C1 segment of cervical spinal cord (tissue), 14 donors: ENCODE data around the gene ENDOU.
"Not testable (repeated sequence)": the region's sequence is repeated elsewhere in the genome, so short reads cannot be mapped to it uniquely, and the experiment has no call there.

ENCODE experiments used
- DNase-seq, 14 donors: peaks; one replicate each; lab custom pipeline; 2025; lab: John Stamatoyannopoulos, UW

The ENDOU gene

DNA sequence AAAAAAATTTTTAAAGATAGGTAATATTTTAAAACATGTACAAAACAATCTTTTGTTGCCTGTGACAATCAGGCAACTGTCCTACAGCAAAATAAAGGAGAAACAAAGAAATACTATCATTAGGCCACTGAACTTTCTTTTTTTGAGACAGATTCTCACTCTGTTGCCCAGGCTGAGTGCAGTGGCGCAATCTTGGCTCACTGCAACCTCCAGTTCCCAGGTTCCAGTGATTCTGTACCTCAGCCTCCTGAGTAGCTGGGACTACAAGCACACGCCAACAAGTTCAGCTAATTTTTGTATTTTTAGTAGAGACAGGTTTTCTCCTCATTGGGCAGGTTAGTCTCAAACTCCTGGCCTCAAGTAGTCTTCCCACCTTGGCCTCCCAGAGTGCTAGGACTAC lies 36.1 kb downstream of the ENDOU start:
- DNase-seq: no peak

DNA sequence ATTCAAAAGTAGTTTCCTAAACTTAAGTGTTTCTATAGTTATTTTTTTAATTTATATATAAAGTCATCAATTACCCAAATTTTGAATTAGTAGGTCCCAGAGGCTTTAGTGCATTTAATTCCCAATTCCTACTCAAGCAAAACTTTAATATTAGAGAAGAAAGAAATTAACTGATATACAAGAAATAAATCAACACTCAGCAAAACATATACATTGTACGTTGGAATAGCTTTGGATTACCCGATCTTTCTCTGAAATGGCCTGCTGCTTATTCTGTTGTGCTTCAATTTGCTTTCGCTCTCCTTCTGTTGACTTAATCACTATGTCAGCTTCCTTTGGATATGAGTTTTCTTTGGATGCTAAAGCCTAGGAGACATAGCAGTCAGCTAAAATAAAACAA lies 37.7 kb downstream of the ENDOU start:
- DNase-seq: no peak

DNA sequence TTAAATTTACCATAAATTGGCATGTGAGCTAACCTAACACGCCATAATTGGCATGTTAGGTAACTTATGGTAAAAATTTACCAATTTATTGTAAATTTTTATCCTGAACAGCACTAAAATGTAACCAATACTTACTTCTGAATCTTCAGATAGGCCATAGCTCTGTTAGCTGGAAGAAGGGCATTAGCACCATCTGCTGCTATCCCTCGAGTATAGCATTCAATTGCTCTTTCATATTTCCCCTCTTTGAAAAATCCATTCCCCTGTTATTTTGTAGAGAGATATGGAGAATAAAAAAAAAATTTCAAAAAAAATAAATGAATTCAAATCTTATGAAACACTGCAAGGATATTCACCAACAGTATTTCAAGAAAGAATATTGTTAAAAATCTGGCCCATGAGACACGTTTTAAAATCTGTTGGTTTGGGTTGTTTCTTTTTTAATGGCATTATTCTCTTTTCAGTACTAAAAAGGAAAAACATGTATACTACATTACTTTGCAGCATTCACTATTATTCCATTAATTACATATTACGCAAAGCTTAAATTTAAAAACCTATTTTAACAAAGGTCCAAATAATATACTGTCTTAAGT lies 38.5 kb downstream of the ENDOU start:
- DNase-seq: peak in 1 of 14 donors; percentile 2

DNA sequence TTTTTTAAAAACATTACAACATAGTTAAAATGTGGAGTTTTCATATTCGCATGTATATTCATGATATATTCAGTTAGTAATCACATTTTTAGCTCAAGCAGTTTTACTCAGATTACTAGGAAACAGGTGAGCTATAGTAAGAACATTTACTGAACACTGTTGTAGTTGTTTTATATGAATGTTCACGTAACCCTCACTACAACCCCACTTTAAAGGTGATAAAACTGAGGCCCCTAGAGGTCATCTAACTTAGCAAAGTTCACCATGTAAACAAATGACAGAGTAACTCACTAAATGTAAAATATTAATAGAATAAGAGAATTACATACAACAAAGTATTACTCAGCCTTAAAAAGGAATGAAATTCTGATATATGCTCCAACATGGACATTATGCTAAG lies 45.5 kb downstream of the ENDOU start:
- DNase-seq: no peak

DNA sequence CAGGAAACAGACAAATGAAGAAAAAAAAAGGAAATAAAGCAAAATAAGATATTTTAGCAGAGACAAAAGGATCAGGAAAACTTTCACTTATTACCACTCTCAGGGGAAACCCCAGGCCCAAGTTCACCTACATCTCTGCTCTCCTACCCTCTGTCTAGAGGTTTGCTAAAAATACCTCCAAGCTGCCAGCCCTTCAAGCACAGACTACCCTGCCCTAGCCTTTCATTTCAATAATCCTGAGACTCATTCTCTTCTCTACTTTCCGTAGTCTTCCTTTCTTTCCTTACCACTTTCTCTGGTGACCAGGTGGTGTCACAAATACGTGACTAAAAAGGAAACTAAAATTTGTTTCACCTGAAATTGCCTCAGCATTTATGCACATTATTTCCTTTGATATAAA lies 53.2 kb downstream of the ENDOU start:
- no peak for DNase-seq

DNA sequence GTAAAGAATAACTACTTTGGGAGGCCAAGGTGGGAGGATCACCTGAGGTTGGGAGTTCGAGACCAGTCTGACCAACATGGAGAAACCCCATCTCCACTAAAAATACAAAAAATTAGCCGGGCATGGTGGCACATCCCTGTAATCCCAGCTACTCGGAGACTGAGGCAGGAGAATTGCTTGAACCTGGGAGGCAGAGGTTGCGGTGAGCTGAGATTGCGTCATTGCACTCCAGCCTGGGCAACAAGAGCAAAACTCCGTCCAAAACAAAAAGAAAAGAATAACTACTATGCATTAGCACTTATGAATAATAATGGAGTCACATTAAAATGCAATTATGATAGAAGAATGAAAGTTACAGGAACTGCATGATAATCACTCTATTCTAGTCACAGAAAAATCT lies 57.4 kb downstream of the ENDOU start:
- not testable (repeated sequence) for DNase-seq
